SK-N-SH (cell line): Measurements from ENCODE around the gene PRPS1. TPM values are rescaled to one million over a fixed set of nuclear protein-coding genes. Genes with fewer than 3 reads are reported as not detected.

Experiments used
- CTCF ChIA-PET: fragments of 300-600, 350-600 bp; formaldehyde crosslinking; extraction: SDS; loops from one replicate; lab custom pipeline; 2021; lab: Yijun Ruan, JAX
- POLR2A ChIA-PET: fragments of 350-600 bp; sonication (Branson Sonifier 250); formaldehyde crosslinking; extraction: SDS; loops from one replicate; lab custom pipeline; 2020; ENCODE audit warnings: antibody characterized with exemption, inconsistent platforms; lab: Yijun Ruan, JAX
- DNase-seq: peaks from one replicate; pipeline ENCODE4 v3.0.0; 2012
- H2AFZ ChIP-seq: fragments of 200-600 bp; sonication (generic); 2 replicates; pipeline ENCODE4 v1.8.1; 2016; ENCODE audit warnings: antibody characterized with exemption, mild to moderate bottlenecking, low read depth
- H3F3A ChIP-seq: fragments of 200-600 bp; sonication (generic); replicated peaks from 2 replicates; pipeline ENCODE3; 2016; ENCODE audit warnings: antibody characterized with exemption, mild to moderate bottlenecking; ENCODE audit not compliant: insufficient read depth
- H3K27ac ChIP-seq, 2 experiments: fragments of 200-500 bp in 1 of 2; fragments of 200-600 bp in 1 of 2; sonication (Bioruptor generic) in 1 of 2; sonication (generic), shearing (Covaris generic) in 1 of 2; 2 replicates each; pipeline versions ENCODE4 v1.5.1 to v1.6.1; 2014 to 2016; ENCODE audit warnings: low read depth in 2 of 2, inconsistent platforms in 1 of 2, low read length in 1 of 2, mild to moderate bottlenecking in 1 of 2, mixed read lengths in 1 of 2
- H3K27me3 ChIP-seq: fragments of 200-600 bp; sonication (generic), shearing (Covaris generic); 2 replicates; pipeline ENCODE4 v1.6.1; 2016; ENCODE audit warnings: mixed run types; ENCODE audit not compliant: insufficient read depth
- H3K36me3 ChIP-seq, 2 experiments: fragments of 200-500 bp in 1 of 2; fragments of 200-600 bp in 1 of 2; sonication (Bioruptor generic) in 1 of 2; sonication (generic) in 1 of 2; replicated peaks in 1 of 2; 2 replicates each; pipeline versions ENCODE3 to v1.5.1; 2014 to 2016; ENCODE audit warnings: low read length in 1 of 2, mild to moderate bottlenecking in 1 of 2; ENCODE audit not compliant: insufficient read depth in 2 of 2, control insufficient read depth in 1 of 2
- H3K4me1 ChIP-seq, 2 experiments: fragments of 200-500 bp in 1 of 2; fragments of 200-600 bp in 1 of 2; sonication (Bioruptor generic) in 1 of 2; sonication (generic), shearing (Covaris generic) in 1 of 2; 2 replicates each; pipeline versions ENCODE4 v1.5.1 to v1.6.1; 2014 to 2016; ENCODE audit warnings: low read depth in 1 of 2, low read length in 1 of 2, mixed run types in 1 of 2; ENCODE audit not compliant: insufficient read depth in 2 of 2, control insufficient read depth in 1 of 2
- H3K4me2 ChIP-seq: fragments of 200-600 bp; sonication (generic), shearing (Covaris generic); 2 replicates; pipeline ENCODE4 v1.6.1; 2017; ENCODE audit warnings: mixed run types
- H3K4me3 ChIP-seq, 2 experiments: fragments of 200-500 bp in 1 of 2; fragments of 200-600 bp in 1 of 2; sonication (Bioruptor generic) in 1 of 2; sonication (generic), shearing (Covaris generic) in 1 of 2; 2 replicates each; pipeline versions ENCODE4 v1.5.1 to v1.8.1; 2014 to 2016; ENCODE audit warnings: low read depth in 2 of 2, inconsistent platforms in 1 of 2, low read length in 1 of 2, mild to moderate bottlenecking in 1 of 2, mixed read lengths in 1 of 2, moderate library complexity in 1 of 2
- H3K79me2 ChIP-seq: fragments of 200-600 bp; sonication (generic); 2 replicates; pipeline ENCODE4 v1.8.1; 2017; ENCODE audit warnings: mild to moderate bottlenecking; ENCODE audit not compliant: insufficient read depth
- H3K9ac ChIP-seq: fragments of 200-600 bp; sonication (generic); 2 replicates; pipeline ENCODE4 v1.6.1; 2017; ENCODE audit warnings: mixed run types
- H3K9me2 ChIP-seq: fragments of 200-600 bp; sonication (generic); 2 replicates; pipeline ENCODE4 v1.6.1; 2017; ENCODE audit warnings: mixed run types
- H3K9me3 ChIP-seq: fragments of 200-600 bp; sonication (generic); 2 replicates; pipeline ENCODE4 v1.6.1; 2017; ENCODE audit warnings: mixed run types, mild to moderate bottlenecking, moderate library complexity
- H4K20me1 ChIP-seq: fragments of 200-600 bp; sonication (generic); 2 replicates; pipeline ENCODE4 v1.6.1; 2017; ENCODE audit warnings: mild to moderate bottlenecking, mixed run types; ENCODE audit not compliant: insufficient read depth
- CHD2 ChIP-seq: fragments of 150-350 bp; IDR thresholded peaks from 2 replicates; pipeline ENCODE4 v1.6.1; 2018; ENCODE audit warnings: low read length; ENCODE audit not compliant: partially characterized antibody
- EZH2phosphoT487 ChIP-seq: fragments of 200-600 bp; sonication (generic); IDR thresholded peaks from 2 replicates; pipeline ENCODE4 v1.6.1; 2017; ENCODE audit warnings: low read depth, mixed run types, mild to moderate bottlenecking, antibody characterized with exemption, moderate library complexity, borderline replicate concordance
- GATA2 ChIP-seq: sonication (generic); formaldehyde crosslinking; IDR thresholded peaks from 2 replicates; pipeline ENCODE4 v1.5.0; 2020; ENCODE audit warnings: mild to moderate bottlenecking, missing genetic modification reagents
- MXI1 ChIP-seq: IDR thresholded peaks from 2 replicates; pipeline ENCODE4 v1.6.1; 2012; ENCODE audit warnings: mild to moderate bottlenecking, low read depth, low read length, improper control_type of control experiment
- RCOR1 ChIP-seq: fragments of 150-350 bp; IDR thresholded peaks from 2 replicates; pipeline ENCODE4 v1.6.1; 2017; ENCODE audit warnings: antibody characterized with exemption, low read length
- REST ChIP-seq: IDR thresholded peaks from 2 replicates; pipeline ENCODE4 v1.6.1; 2012; ENCODE audit warnings: mild to moderate bottlenecking, low read depth, low read length, moderate library complexity
- TAF1 ChIP-seq: IDR thresholded peaks from 2 replicates; pipeline ENCODE4 v1.6.1; 2012; ENCODE audit warnings: low read depth, mild to moderate bottlenecking, low read length, moderate library complexity, borderline replicate concordance
- TCF12 ChIP-seq: IDR thresholded peaks from 2 replicates; pipeline ENCODE4 v1.4.0; 2012
- ZBTB33 ChIP-seq: IDR thresholded peaks from 2 replicates; pipeline ENCODE4 v1.4.0; 2012; ENCODE audit warnings: low read depth, borderline replicate concordance
- WGBS: methylation state at CpG from one replicate; pipeline ENCODE4 v1.1.6; 2017; ENCODE audit warnings: low lambda C conversion rate; 5-methylcytosine and 5-hydroxymethylcytosine counted together
- polyA plus RNA-seq, 3 experiments: library from polyadenylated mRNA; depleted of rRNA; stranded (reverse); fragments of >200 nt; gene quantifications; 2 replicates each; pipeline ENCODE4 v1.2.3, GENCODE V29; 2012
- TF ChIP-seq, protein P1 (sequence below): IDR thresholded peaks from 2 replicates; pipeline ENCODE4 v1.4.0; 2012; ENCODE audit warnings: low read depth, borderline replicate concordance
- TF ChIP-seq, protein P2 (sequence below): IDR thresholded peaks from 2 replicates; pipeline ENCODE4 v1.4.0; 2012; ENCODE audit warnings: low read depth
- TF ChIP-seq, protein P3 (sequence below): fragments of 200-600 bp; sonication (generic); IDR thresholded peaks from 2 replicates; pipeline ENCODE4 v1.6.1; 2017; ENCODE audit warnings: antibody characterized with exemption, mild to moderate bottlenecking, moderate library complexity

PRPS1 gene
- polyA plus RNA-seq, 1 of the 3 experiments (the other 2 are of a cell fraction): 42.3 TPM

GRCh38 chrX:107628662-107629539 is 591 bp downstream of the PRPS1 start:
- Histone ChIP-seq H3K27ac (peak overlapping the region; percentile 59 to 60), H3K9me3 (no peaks in the 10 kb centered on the region), H3F3A (no peaks in the 10 kb centered on the region), H4K20me1 (peaks cover 13% of the 10 kb centered on the region), H3K79me2 (peaks cover 51% of the 10 kb centered on the region), H2AFZ (peak overlapping the region; percentile 76), H3K36me3 (no peaks in the 10 kb centered on the region), H3K4me2 (peak overlapping the region; percentile 75), H3K9ac (peak overlapping the region; percentile 83), H3K4me3 (peak overlapping the region; percentile 67 to 75), H3K4me1 (peaks cover 0 to 5% of the 10 kb centered on the region in 2 experiments; a peak in 1 of 4 replicates), H3K27me3 (no peaks in the 10 kb centered on the region; the same call in 1 of the 2 replicates), H3K9me2 (no peaks in the 10 kb centered on the region)
- WGBS: 5% methylated on average over 25 of the region's 29 CpGs
- DNase-seq: peak; percentile 36
- ChIA-PET CTCF (interaction anchor here (1.2 to 1.5 kb wide), 2 partner anchors 88 to 91 kb away, joined by 3 read pairs; no protein-coding TSS in a partner anchor), POLR2A (interaction anchor here (0.7 to 1.3 kb wide), 2 partner anchors 65 to 87 kb away, joined by 3 read pairs; no protein-coding TSS in a partner anchor)
- no peak for TF ChIP-seq EZH2phosphoT487
- peak; percentile 76 for TF ChIP-seq MXI1
- no peak for TF ChIP-seq TCF12
- TF ChIP-seq, protein P1, sequence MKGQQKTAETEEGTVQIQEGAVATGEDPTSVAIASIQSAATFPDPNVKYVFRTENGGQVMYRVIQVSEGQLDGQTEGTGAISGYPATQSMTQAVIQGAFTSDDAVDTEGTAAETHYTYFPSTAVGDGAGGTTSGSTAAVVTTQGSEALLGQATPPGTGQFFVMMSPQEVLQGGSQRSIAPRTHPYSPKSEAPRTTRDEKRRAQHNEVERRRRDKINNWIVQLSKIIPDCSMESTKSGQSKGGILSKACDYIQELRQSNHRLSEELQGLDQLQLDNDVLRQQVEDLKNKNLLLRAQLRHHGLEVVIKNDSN: 0 out of 2 replicates have a peak, but pooled peaks have one; percentile 10
- TF ChIP-seq ZBTB33: 0 out of 2 replicates have a peak, but pooled peaks have one; percentile 34
- no peak for TF ChIP-seq RCOR1
- TF ChIP-seq CHD2: peak; percentile 41
- TF ChIP-seq, protein P2, sequence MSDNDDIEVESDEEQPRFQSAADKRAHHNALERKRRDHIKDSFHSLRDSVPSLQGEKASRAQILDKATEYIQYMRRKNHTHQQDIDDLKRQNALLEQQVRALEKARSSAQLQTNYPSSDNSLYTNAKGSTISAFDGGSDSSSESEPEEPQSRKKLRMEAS: 0 out of 2 replicates have a peak, but pooled peaks have one; percentile 24
- no peak for TF ChIP-seq GATA2 (CRISPR knock-in tag)
- no peak for TF ChIP-seq TAF1

- DNase-seq: peak; percentile 25
- POLR2A ChIA-PET: no interaction called here
- H3K9ac ChIP-seq: peak overlapping the region; percentile 83; the same call in 1 of the 2 replicates
These were observed 1.2 kb downstream of the PRPS1 start for GRCh38 chrX:107629540-107629909.

More at GRCh38 chrX:107629540-107629909, 1.2 kb downstream of the PRPS1 start:
- CTCF ChIA-PET: interaction anchor here (1.5 to 2.1 kb wide), 2 partner anchors 91 to 147 kb away, joined by 3 to 6 read pairs; partner anchors contain the start of gene NCBP2L
- Histone ChIP-seq H3K27ac (no peak overlapping the region), H3K79me2 (peaks cover 56% of the 10 kb centered on the region), H3K4me1 (peaks cover 0 to 5% of the 10 kb centered on the region in 2 experiments; a peak in 1 of 4 replicates), H3K9me2 (no peaks in the 10 kb centered on the region), H2AFZ (0 out of 2 replicates have a peak overlapping the region, but pooled peaks have one; percentile 7), H3K36me3 (no peaks in the 10 kb centered on the region), H3K9me3 (no peaks in the 10 kb centered on the region), H3F3A (no peaks in the 10 kb centered on the region), H4K20me1 (peaks cover 13% of the 10 kb centered on the region), H3K4me3 (peak overlapping the region; percentile 67 to 75), H3K4me2 (peak overlapping the region; percentile 75), H3K27me3 (no peaks in the 10 kb centered on the region; the same call in 1 of the 2 replicates)
- TF ChIP-seq, protein P3, sequence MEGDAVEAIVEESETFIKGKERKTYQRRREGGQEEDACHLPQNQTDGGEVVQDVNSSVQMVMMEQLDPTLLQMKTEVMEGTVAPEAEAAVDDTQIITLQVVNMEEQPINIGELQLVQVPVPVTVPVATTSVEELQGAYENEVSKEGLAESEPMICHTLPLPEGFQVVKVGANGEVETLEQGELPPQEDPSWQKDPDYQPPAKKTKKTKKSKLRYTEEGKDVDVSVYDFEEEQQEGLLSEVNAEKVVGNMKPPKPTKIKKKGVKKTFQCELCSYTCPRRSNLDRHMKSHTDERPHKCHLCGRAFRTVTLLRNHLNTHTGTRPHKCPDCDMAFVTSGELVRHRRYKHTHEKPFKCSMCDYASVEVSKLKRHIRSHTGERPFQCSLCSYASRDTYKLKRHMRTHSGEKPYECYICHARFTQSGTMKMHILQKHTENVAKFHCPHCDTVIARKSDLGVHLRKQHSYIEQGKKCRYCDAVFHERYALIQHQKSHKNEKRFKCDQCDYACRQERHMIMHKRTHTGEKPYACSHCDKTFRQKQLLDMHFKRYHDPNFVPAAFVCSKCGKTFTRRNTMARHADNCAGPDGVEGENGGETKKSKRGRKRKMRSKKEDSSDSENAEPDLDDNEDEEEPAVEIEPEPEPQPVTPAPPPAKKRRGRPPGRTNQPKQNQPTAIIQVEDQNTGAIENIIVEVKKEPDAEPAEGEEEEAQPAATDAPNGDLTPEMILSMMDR: peak; percentile 39
- no peak for TF ChIP-seq REST
- WGBS: 0% methylated on average over 5 of the region's 5 CpGs
